NCI-H187 (cell line): ENCODE data around the gene RAX.

Experiments used
- DNase-seq, 2 experiments: peaks; one replicate each; lab custom pipeline; 2025; lab: John Stamatoyannopoulos, UW

RAX gene

GRCh38 chr18:59246796-59247195 lies 26.5 kb downstream of the RAX start:
- no peak for DNase-seq

- no peak for DNase-seq
Measured at GRCh38 chr18:59242906-59243305, 30.3 kb downstream of the RAX start.

GRCh38 chr18:59239642-59240041 lies 33.6 kb downstream of the RAX start:
- DNase-seq: no peak

- DNase-seq: no peak
Measured at GRCh38 chr18:59238385-59238784, 34.9 kb downstream of the RAX start.

- DNase-seq: no peak
Measured at GRCh38 chr18:59233017-59233410, 40.2 kb downstream of the RAX start.

GRCh38 chr18:59232309-59233016 lies 40.8 kb downstream of the RAX start:
- DNase-seq: no peak

GRCh38 chr18:59231877-59232276 lies 41.4 kb downstream of the RAX start:
- DNase-seq: no peak

GRCh38 chr18:59231114-59231513 lies 42.1 kb downstream of the RAX start:
- no peak for DNase-seq

- no peak for DNase-seq
Measured at GRCh38 chr18:59229701-59230443, 43.4 kb downstream of the RAX start.

- DNase-seq: no peak
Measured at GRCh38 chr18:59229191-59229590, 44.1 kb downstream of the RAX start.

GRCh38 chr18:59228351-59228750 lies 44.9 kb downstream of the RAX start:
- DNase-seq: no peak

- no peak for DNase-seq
Measured at GRCh38 chr18:59222341-59222740, 50.9 kb downstream of the RAX start.

- no peak for DNase-seq
Measured at GRCh38 chr18:59220784-59221765, 52.2 kb downstream of the RAX start.

- DNase-seq: no peak
Measured at GRCh38 chr18:59220164-59220783, 53.0 kb downstream of the RAX start.

GRCh38 chr18:59219672-59220163 lies 53.5 kb downstream of the RAX start, which contains the start of gene GRP:
Gene GRP, plus strand, starts transcription at chr18:59220158. Its CDS starts 108 bp downstream, at chr18:59220266.
- no peak for DNase-seq

GRCh38 chr18:59218018-59218417 lies 55.2 kb downstream of the RAX start:
- DNase-seq: no peak
